NB4 (cell line): Measurements from ENCODE around the gene PCGF1.
A peak's percentile ranks its signal among the peaks of the same experiment; 100 is the strongest.

ENCODE experiments used
- DNase-seq: peaks from one replicate; pipeline ENCODE4 v3.0.0; 2010; ENCODE audit warnings: low read depth
- H3K4me3 ChIP-seq: one replicate; pipeline ENCODE4 v1.5.1; 2011; ENCODE audit warnings: mild to moderate bottlenecking, low read depth, low read length, moderate library complexity
- CTCF ChIP-seq: IDR thresholded peaks from one replicate; pipeline ENCODE4 v1.5.1; 2012; ENCODE audit warnings: low read depth, low read length
- MAX ChIP-seq: IDR thresholded peaks from 2 replicates; pipeline ENCODE4 v1.6.1; 2011; ENCODE audit warnings: low read depth, low read length
- MYC ChIP-seq: IDR thresholded peaks from 2 replicates; pipeline ENCODE4 v1.6.1; 2011; ENCODE audit warnings: low read depth, low read length
- POLR2A ChIP-seq: IDR thresholded peaks from 2 replicates; pipeline ENCODE4 v1.6.1; 2011; ENCODE audit warnings: mild to moderate bottlenecking; ENCODE audit not compliant: insufficient read length; ENCODE audit errors: extremely low read depth

The PCGF1 gene

GRCh38 chr2:74458938-74459363 lies 48.5 kb downstream of the PCGF1 start:
- peak overlapping the region; percentile 91 for H3K4me3 ChIP-seq
- TF ChIP-seq MYC (no peak), CTCF (no peak), POLR2A (no peak), MAX (no peak)
- no peak for DNase-seq

- TF ChIP-seq CTCF (no peak), POLR2A (no peak), MYC (no peak), MAX (no peak; the same call in 1 of the 2 replicates)
Observed at GRCh38 chr2:74458132-74458937, 49.2 kb downstream of the PCGF1 start, which contains the start of gene WBP1. Gene WBP1, plus strand, starts transcription at chr2:74458438. Its CDS starts 165 bp downstream, at chr2:74458603.

GRCh38 chr2:74457549-74458131 lies 49.9 kb downstream of the PCGF1 start:
- peak overlapping the region; percentile 83 for H3K4me3 ChIP-seq
- TF ChIP-seq POLR2A (peak; percentile 80), MAX (peak; percentile 13), MYC (no peak; the same call in 1 of the 2 replicates), CTCF (no peak)
- peak; percentile 79 for DNase-seq

More at GRCh38 chr2:74458132-74458937, 49.2 kb downstream of the PCGF1 start, which contains the start of gene WBP1:
- DNase-seq = peak; percentile 100
- H3K4me3 ChIP-seq = peak within 1 kb of the TSS; percentile 91

GRCh38 chr2:74457129-74457548 lies 50.4 kb downstream of the PCGF1 start:
- peak overlapping the region; percentile 83 for H3K4me3 ChIP-seq
- TF ChIP-seq MYC = peak; percentile 34; the same call in 1 of the 2 replicates
- no peak for TF ChIP-seq MAX
- DNase-seq = no peak
